Stimulated activated CD8-positive, alpha-beta memory T cell treated with anti-CD3 and anti-CD28 coated beads, Interleukin-12 subunit alpha, Interleukin-12 subunit beta, amount 100 ng/mL, for 24 hours (primary cell): ENCODE data around the gene ARHGEF25.
"Not testable (repeated sequence)": the region's sequence is repeated elsewhere in the genome, so short reads cannot be mapped to it uniquely, and the experiment has no call there.

Experiments
- DNase-seq: peaks from one replicate; pipeline ENCODE4 v3.0.0-alpha.2; 2020; ENCODE audit errors: extremely low read depth

ARHGEF25 gene

GRCh38 chr12:57611108-57611826 lies at the start of gene ARHGEF25:
Gene ARHGEF25 (plus strand): TSS chr12:57611435. CDS start chr12:57611895, 460 bp downstream.
- no peak for DNase-seq

- DNase-seq: no peak
These were observed 47.9 kb upstream of the ARHGEF25 start for GRCh38 chr12:57563358-57563757.

GRCh38 chr12:57564178-57564740 lies 47.0 kb upstream of the ARHGEF25 start:
- DNase-seq: no peak

DNA sequence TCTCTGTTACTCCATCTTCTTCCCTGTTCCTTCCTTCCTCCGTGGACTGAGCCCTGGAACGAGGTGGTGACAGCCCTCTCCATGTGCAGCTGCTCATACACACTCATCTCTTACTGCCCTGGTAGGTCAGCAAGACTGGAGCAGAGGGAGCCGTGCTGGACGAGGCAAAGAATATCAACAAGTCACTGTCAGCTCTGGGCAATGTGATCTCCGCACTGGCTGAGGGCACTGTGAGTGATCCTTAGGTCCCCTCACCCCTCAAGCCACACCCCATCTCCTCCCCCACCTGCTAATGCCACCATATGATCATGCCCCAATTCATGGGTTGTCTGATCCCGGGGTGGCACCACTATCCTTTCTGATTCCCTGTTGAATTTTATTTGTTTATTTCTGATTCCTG lies 42.4 kb upstream of the ARHGEF25 start:
- DNase-seq: no peak

DNA sequence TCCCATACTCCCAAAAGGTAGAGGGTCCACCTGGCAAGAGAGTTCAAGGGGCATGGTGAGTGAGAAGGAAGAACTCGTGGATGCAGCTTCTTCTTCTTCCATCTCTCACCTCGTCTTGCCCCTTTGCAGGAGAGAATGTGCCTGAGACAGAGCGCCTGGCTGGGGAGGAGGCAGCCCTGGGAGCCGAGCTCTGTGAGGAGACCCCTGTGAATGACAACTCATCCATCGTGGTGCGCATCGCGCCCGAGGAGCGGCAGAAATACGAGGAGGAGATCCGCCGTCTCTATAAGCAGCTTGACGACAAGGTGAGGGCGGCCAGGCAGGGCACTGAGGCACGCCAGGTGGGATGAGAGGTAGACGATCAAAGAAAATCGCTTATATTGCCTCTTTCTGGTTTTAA lies 41.4 kb upstream of the ARHGEF25 start:
- no peak for DNase-seq

GRCh38 chr12:57570438-57570837 lies 40.8 kb upstream of the ARHGEF25 start:
- not testable (repeated sequence) for DNase-seq

DNA sequence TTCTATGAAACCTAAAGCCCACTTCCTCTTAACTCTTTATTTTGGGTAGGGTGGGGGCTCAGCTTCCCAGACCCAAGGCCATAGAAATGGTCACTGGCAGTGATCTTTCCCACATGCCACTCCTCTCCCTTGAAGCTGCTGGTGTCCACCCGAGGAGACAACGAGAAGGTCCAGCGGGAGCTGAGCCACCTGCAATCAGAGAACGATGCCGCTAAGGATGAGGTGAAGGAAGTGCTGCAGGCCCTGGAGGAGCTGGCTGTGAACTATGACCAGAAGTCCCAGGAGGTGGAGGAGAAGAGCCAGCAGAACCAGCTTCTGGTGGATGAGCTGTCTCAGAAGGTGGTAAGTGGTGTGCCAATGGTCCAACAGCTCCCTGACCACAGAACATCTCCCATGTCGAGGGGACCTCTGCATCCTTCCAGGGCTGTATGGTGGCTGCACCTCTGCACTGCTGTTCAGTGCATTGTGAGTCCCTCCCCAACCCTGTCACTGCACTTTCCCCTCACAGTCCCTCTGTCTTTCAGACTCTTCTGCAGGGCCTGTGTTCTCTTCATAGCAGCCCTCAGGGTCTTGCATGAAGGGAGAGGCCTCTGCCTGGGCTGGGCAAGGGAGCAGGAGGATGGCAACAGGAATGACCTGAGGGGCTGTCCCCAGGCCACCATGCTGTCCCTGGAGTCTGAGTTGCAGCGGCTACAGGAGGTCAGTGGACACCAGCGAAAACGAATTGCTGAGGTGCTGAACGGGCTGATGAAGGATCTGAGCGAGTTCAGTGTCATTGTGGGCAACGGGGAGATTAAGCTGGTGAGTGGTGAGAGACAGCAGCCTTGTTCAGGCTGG lies 39.1 kb upstream of the ARHGEF25 start:
- DNase-seq: no peak

DNA sequence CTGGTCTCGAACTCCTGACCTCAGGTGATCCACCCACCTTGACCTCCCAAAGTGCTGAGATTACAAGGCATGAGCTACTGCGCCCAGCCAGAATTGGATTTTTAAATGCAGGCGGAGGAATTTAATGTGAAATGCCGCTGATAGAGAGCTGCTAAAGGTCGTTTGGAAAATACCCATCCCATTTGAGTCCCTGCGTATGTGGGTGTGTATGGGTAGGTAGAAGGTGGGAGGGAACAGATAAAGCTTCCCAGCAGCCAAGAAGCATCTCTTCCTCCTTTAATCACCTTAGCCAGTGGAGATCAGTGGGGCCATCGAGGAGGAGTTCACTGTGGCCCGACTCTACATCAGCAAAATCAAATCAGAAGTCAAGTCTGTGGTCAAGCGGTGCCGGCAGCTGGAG lies 36.4 kb upstream of the ARHGEF25 start:
- DNase-seq: no peak

- DNase-seq: no peak
These were observed 35.2 kb upstream of the ARHGEF25 start for GRCh38 chr12:57575771-57576612.

- DNase-seq: no peak
These were observed 34.5 kb upstream of the ARHGEF25 start for GRCh38 chr12:57576613-57577160.

GRCh38 chr12:57577981-57578758 lies 33.1 kb upstream of the ARHGEF25 start:
- no peak for DNase-seq

GRCh38 chr12:57579011-57579410 lies 32.2 kb upstream of the ARHGEF25 start:
- no peak for DNase-seq

DNA sequence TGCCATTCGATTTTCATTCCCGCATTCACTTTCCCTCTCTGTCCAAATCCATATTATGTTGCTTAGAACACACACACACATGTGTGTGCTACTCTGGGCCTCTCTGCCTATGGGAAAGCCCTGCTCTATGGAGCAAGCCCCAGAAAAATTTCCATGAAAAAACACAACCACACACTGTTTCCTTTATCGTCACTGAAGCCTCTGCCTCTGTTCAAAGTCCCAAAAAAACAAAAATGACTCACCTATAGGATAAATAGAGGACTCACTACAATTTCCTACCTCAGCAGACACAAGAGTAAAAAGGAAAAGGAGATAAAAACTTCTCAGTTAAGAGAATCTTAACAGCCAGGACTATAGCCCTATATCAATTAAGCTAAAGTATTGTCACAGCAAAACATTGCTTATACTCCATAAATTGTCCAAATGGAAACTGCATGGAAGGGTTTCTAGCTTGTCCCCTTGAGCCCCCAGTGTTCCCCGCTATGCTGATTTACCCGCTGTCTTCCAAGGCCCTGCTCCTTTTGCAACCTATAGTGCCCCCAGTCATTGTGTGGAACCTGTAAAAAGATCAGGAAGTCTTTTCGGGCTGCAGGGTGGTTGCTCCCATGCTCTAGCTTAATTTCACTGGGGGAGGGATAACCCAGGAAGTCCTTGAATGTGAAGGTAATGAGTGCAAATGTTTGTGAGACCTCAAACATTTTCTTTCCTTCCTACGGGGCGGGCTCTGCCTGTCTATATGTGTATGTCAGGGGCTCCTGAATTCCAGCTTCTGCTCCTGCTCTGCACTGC lies 31.4 kb upstream of the ARHGEF25 start:
- DNase-seq: no peak

DNA sequence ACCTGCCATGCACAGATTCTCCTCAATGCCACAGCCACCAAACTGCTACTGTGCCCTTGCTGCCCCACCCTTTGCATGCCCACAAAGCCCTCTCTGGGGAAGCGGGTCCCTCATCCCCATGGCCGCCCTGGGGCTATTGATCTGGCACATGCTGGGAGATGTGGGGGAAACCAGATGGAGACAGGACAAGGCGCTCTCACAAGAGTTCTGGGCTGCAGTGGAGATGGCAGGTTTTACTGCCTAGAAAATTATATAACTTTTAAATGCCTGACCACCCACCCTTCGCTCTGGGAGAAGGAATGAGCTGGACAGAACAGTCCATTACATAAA lies 30.8 kb upstream of the ARHGEF25 start:
- DNase-seq: no peak

GRCh38 chr12:57581802-57582201 lies 29.4 kb upstream of the ARHGEF25 start:
- DNase-seq: no peak

GRCh38 chr12:57582440-57582839 lies 28.8 kb upstream of the ARHGEF25 start:
- DNase-seq: no peak

DNA sequence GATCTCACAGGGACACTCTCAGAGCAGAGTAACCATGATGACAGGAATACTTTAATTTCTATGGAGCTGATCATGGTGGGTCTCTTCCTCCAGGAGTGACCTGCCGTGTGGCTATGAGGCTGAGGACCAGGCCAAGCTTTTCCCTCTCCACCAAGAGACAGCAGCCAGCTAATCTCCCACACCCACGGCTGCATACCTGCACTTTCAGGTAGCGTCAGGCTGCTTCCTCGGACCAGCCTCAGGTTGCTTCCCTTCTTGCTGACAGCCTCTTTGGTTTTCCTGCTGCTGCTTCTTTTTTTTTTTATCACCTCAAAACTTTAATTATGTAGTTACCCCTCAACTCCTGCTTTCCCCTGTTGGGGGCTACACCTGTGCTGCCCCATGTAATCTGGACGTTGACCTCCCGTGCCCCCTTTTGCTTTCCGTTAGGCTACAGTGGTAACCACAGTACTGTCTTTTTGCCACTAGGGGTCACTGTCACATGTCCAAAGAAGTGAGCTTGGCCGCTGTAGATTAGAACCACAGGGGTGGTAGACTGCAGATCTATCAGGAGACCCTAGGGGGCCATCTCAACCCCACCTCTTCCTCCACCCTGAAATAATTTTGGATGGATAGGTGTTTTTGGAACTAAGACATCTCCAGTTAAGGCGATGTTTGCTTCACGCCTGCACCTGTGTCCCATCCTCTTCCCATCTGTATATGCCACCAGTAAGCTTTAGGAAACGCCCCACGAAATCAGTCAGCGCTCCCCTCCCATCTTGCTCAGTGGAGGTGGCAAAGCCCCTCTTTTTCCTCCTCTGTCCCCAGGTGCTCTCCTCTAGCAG lies 28.0 kb upstream of the ARHGEF25 start:
- no peak for DNase-seq

GRCh38 chr12:57584050-57584449 lies 27.2 kb upstream of the ARHGEF25 start:
- DNase-seq: no peak

GRCh38 chr12:57584690-57585089 lies 26.5 kb upstream of the ARHGEF25 start:
- DNase-seq: no peak
